Gastroesophageal sphincter (tissue), 3 donors: ENCODE measurements around the gene ATP1B4.

ENCODE experiments used
- CTCF ChIP-seq, 4 experiments: fragments of 200-600 bp in 2 of 4; fragments of 450-650 bp in 2 of 4; sonication (generic) in 1 of 4; IDR thresholded peaks; one replicate each; pipeline ENCODE4 v1.5.1; 2017 to 2019; ENCODE audit warnings: antibody characterized with exemption in 4 of 4, mild to moderate bottlenecking in 2 of 4, moderate library complexity in 2 of 4
- EP300 ChIP-seq: sonication (generic); formaldehyde crosslinking; IDR thresholded peaks from one replicate; pipeline ENCODE4 v1.6.1; 2017; ENCODE audit warnings: antibody characterized with exemption, mild to moderate bottlenecking
- POLR2A ChIP-seq, 2 donors: fragments of 450-650 bp; IDR thresholded peaks; one replicate each; pipeline ENCODE4 v1.6.1; 2017; ENCODE audit warnings: antibody characterized with exemption in 2 of 2, mild to moderate bottlenecking in 2 of 2, moderate library complexity in 1 of 2

DNA sequence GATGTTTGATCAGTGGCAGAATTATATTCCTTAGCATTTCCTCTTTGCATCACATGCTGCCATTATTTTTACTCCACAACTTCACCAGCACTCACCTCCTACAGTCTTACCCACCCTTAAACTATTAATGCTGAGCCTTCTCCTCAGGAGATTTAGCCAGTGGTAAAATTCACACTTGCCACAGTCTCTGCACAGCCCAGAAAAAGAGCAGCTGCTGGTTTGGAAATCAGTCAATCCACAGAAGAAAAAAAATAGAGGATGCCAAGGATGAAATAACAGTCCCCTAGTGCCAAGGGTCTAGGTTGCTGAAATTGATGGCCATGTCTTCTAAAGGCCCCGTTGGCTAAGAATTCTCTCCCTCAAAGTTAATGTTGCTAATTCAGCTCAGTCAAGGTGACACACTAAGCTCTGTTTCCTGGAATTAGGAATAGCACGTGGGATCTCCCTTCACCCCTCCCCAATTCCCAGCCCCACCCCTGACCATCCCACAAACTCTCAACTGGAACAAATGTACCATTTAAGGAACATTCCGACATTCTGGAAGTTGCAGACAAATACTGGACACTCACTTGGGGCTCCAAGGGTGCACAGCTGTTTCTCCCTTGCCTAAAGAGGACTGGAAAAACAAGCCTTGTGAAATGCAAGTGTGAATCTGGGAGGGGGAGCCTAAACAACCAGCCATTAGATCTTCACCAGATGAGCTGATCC is 5.7 kb downstream of the ATP1B4 start:
- TF ChIP-seq CTCF (IDR thresholded peaks at IDR 0.05) (no peak), POLR2A (IDR thresholded peaks at IDR 0.05) (no peak), EP300 (no peak)
